ENCODE results near the gene CT45A8. TPM values are rescaled to one million over a fixed set of nuclear protein-coding genes. Genes with fewer than 3 reads are reported as not detected.

The CT45A8 gene
- total and polyA plus RNA-seq, 9 of the 15 experiments (the other 6 are each of a cell fraction or from before 2014, with no cell fraction given) = 6.5 to 27.7 (median 9.6) TPM; not detected in 4

- TF ChIP-seq THAP12 (CRISPR knock-in tag; IDR thresholded peaks at IDR 0.05) (no peak), ZEB2 (IDR thresholded peaks at IDR 0.05) (peak; percentile 50; the same call in 1 of the 2 replicates), ZNF592 (IDR thresholded peaks at IDR 0.05) (no peak), ZBTB17 (CRISPR knock-in tag; IDR thresholded peaks at IDR 0.05) (no peak), MYBL2 (IDR thresholded peaks at IDR 0.05; ENCODE audit: low read depth) (no peak), MYBL2 (CRISPR knock-in tag; IDR thresholded peaks at IDR 0.05; ENCODE audit: borderline replicate concordance) (no peak), LCOR (CRISPR knock-in tag; IDR thresholded peaks at IDR 0.05) (peak; percentile 75), CSDE1 (IDR thresholded peaks at IDR 0.05) (no peak), IRF1 (CRISPR knock-in tag; IDR thresholded peaks at IDR 0.05; ENCODE audit: borderline replicate concordance) (no peak), TBL1XR1 (IDR thresholded peaks at IDR 0.05; ENCODE audit: low read length in 2 of 2) (0 out of 4 replicates have a peak, but pooled peaks of 1 of the 2 experiments have one; percentile 18), ASH1L (IDR thresholded peaks at IDR 0.05; ENCODE audit: borderline replicate concordance, low read depth, partially characterized antibody) (no peak), PKNOX1 (IDR thresholded peaks at IDR 0.05) (peak; percentile 5; the same call in 1 of the 2 replicates), RBM39 (optimal IDR thresholded peaks at IDR 0.05; ENCODE audit: low read depth, low read length) (no peak), TOE1 (IDR thresholded peaks at IDR 0.05; ENCODE audit: borderline replicate concordance) (0 out of 2 replicates have a peak, but pooled peaks have one; percentile 23), TOE1 (CRISPR knock-in tag; IDR thresholded peaks at IDR 0.05; ENCODE audit: borderline replicate concordance, low read depth) (0 out of 2 replicates have a peak, but pooled peaks have one; percentile 67), NFRKB (IDR thresholded peaks at IDR 0.05; ENCODE audit: low read depth) (peak; percentile 85; the same call in 1 of the 2 replicates), KDM1A (IDR thresholded peaks at IDR 0.05) (peak; percentile 55 to 68; a peak in 2 of 4 replicates), CTBP1 (IDR thresholded peaks at IDR 0.05; ENCODE audit: borderline replicate concordance) (peak; percentile 98), PYGO2 (tag; IDR thresholded peaks at IDR 0.05) (no peak)
Measured at GRCh38 chrX:135893294-135893817, 39.0 kb upstream of the CT45A8 start, which contains the start of the genes CT45A10 and SAGE1 (continued).
